Activated CD4-positive, alpha-beta memory T cell treated with anti-CD3 and anti-CD28 coated beads for 36 hours (primary cell): Measurements from ENCODE around the gene PPP1R3G. TPM values are rescaled to one million over a fixed set of nuclear protein-coding genes. Genes with fewer than 3 reads are reported as not detected.

Source experiments
- CTCF ChIA-PET: fragments of 350-600 bp; sonication (Branson Sonifier 250); formaldehyde crosslinking; loops from one replicate; lab custom pipeline; 2021; ENCODE audit warnings: antibody characterized with exemption, inconsistent platforms; lab: Charles Lee
- POLR2A ChIA-PET: fragments of 350-600 bp; sonication (Branson Sonifier 250); formaldehyde crosslinking; loops from one replicate; lab custom pipeline; 2021; ENCODE audit warnings: antibody characterized with exemption; lab: Charles Lee
- DNase-seq: peaks from one replicate; pipeline ENCODE4 v3.0.0-alpha.2; 2020
- H3K27ac Mint-ChIP-seq: one replicate; pipeline ENCODE4 v1.8.0; 2021; ENCODE audit warnings: mixed read lengths
- H3K27me3 Mint-ChIP-seq: one replicate; pipeline ENCODE4 v1.8.0; 2021; ENCODE audit warnings: mixed read lengths
- H3K36me3 Mint-ChIP-seq: one replicate; pipeline ENCODE4 v1.8.0; 2021; ENCODE audit warnings: mixed read lengths
- H3K4me1 Mint-ChIP-seq: one replicate; pipeline ENCODE4 v1.8.0; 2021; ENCODE audit warnings: low read depth, mixed read lengths
- H3K4me3 Mint-ChIP-seq: one replicate; pipeline ENCODE4 v1.8.0; 2021; ENCODE audit warnings: mild to moderate bottlenecking, mixed read lengths
- H3K9me3 Mint-ChIP-seq: one replicate; pipeline ENCODE4 v1.8.0; 2021; ENCODE audit warnings: mixed read lengths
- intact Hi-C: fragments of 100-400 bp; cut with micrococcal nuclease; formaldehyde crosslinking; loops from one replicate; pipeline ENCODE4 v1.15.1; 2023
- total RNA-seq, 2 experiments: library from RNA; stranded (reverse); gene quantifications; one replicate each; pipeline ENCODE4 v1.2.3, GENCODE V29; 2021

The PPP1R3G gene
- total RNA-seq, 2 experiments from 2014 or later = not detected

- H3K4me1 Mint-ChIP-seq = peaks cover 5% of the 10 kb centered on the region
- ChIA-PET CTCF (no interaction called here), POLR2A (no interaction called here)
- no peak for DNase-seq
- no peaks in the 10 kb centered on the region for H3K9me3 Mint-ChIP-seq
- H3K27ac Mint-ChIP-seq = no peak overlapping the region
- peaks cover 17% of the 10 kb centered on the region for H3K27me3 Mint-ChIP-seq
- intact Hi-C loops = no loop called here
- no peak overlapping the region for H3K4me3 Mint-ChIP-seq
- H3K36me3 Mint-ChIP-seq = no peaks in the 10 kb centered on the region
These were observed 8.2 kb upstream of the PPP1R3G start for GRCh38 chr6:5076931-5077330.

DNA sequence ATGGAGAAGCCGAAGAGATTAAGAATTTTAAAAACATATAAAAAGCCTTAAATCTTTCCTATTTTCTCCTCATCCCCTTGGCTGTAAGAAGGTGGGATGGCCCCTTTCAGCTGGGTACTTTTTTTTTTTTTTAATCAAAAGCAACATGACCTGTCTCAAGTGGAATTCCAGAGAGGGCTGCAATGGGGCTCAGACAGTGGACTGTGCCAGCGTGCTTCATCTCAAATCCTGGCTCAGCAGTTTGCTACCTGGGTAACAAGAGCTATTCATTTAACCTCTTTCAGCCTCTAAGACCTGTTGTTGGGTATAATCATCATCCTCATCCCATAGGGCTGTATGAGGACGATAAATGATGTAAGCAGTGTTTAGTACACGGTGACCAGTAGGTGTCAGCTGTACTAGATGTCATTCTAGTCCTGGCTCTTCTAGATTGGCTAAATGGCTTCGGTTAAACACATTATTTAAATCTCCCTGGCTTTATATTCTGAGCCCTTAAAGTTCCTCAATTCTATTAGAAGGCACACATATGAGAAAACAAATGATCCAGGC lies 6.9 kb upstream of the PPP1R3G start:
- Mint-ChIP-seq H3K4me1 (no peaks in the 10 kb centered on the region), H3K27me3 (peaks cover 26% of the 10 kb centered on the region), H3K36me3 (no peaks in the 10 kb centered on the region), H3K9me3 (no peaks in the 10 kb centered on the region), H3K4me3 (no peak overlapping the region), H3K27ac (no peak overlapping the region)
- POLR2A ChIA-PET = no interaction called here
- CTCF ChIA-PET = interaction anchor here (0.7 to 1.0 kb wide), 2 partner anchors 16 to 393 kb away, joined by 3 read pairs; no protein-coding TSS in a partner anchor
- DNase-seq = no peak
- intact Hi-C loops = no loop called here

DNA sequence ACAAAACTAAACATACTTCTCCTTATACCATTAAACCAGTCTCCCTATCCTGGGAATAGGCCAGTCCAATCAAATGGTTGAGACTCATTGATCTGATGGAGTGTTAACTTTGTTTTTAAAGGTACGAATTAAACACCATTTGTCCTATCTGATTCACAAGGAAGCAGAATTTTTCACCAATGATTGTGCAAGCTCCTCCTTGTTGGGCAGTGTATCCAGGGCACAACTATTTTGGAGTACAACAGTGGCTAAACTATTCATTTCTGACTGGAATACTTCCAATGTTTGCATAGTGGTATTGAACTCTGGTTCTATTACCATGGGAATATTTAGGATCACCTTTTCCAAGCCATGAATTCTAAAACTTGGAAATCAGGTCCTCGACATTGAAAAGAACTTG lies 5.4 kb upstream of the PPP1R3G start:
- intact Hi-C loops = no loop called here

GRCh38 chr6:5080574-5080973 lies 4.6 kb upstream of the PPP1R3G start:
- peaks cover 28% of the 10 kb centered on the region for H3K27me3 Mint-ChIP-seq
- intact Hi-C loops = no loop called here
- POLR2A ChIA-PET = no interaction called here
- no peaks in the 10 kb centered on the region for H3K36me3 Mint-ChIP-seq
- peaks cover 2% of the 10 kb centered on the region for H3K4me1 Mint-ChIP-seq
- DNase-seq = no peak
- H3K27ac Mint-ChIP-seq = no peak overlapping the region
- no peak overlapping the region for H3K4me3 Mint-ChIP-seq
- CTCF ChIA-PET = no interaction called here
- H3K9me3 Mint-ChIP-seq = no peaks in the 10 kb centered on the region

More for the DNA sequence above, 5.4 kb upstream of the PPP1R3G start:
- Mint-ChIP-seq H3K27me3 (peaks cover 30% of the 10 kb centered on the region), H3K9me3 (no peaks in the 10 kb centered on the region), H3K36me3 (no peaks in the 10 kb centered on the region), H3K4me3 (no peak overlapping the region), H3K27ac (no peak overlapping the region), H3K4me1 (peaks cover under 1% of the 10 kb centered on the region)
- ChIA-PET POLR2A (no interaction called here), CTCF (no interaction called here)
- no peak for DNase-seq

DNA sequence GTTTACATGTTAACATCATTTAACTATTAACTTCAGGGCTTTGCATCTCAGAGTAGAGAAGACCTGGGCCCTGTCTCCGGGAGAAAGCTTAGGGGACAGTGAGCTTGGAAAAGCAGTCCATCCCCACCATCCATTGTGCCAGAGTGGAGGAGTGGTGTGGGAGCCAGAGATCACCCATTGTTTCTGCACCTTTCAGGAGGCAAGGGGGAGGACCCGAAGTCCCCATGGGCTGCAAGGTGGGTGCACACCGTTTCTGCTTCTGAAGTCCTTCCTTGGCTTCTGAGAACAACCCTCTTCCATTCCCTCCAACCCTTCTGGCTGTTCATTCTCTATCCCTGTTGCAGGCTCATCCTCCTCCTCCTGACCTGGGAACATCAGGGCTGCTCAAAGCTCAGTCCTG lies 4.0 kb upstream of the PPP1R3G start:
- CTCF ChIA-PET = no interaction called here
- no peak for DNase-seq
- Mint-ChIP-seq H3K27ac (no peak overlapping the region), H3K4me3 (no peak overlapping the region), H3K36me3 (no peaks in the 10 kb centered on the region), H3K9me3 (no peaks in the 10 kb centered on the region), H3K4me1 (peaks cover 3% of the 10 kb centered on the region), H3K27me3 (peaks cover 30% of the 10 kb centered on the region)
- intact Hi-C loops = no loop called here
- POLR2A ChIA-PET = no interaction called here

GRCh38 chr6:5081955-5082354 lies 3.2 kb upstream of the PPP1R3G start:
- intact Hi-C loops = no loop called here

DNA sequence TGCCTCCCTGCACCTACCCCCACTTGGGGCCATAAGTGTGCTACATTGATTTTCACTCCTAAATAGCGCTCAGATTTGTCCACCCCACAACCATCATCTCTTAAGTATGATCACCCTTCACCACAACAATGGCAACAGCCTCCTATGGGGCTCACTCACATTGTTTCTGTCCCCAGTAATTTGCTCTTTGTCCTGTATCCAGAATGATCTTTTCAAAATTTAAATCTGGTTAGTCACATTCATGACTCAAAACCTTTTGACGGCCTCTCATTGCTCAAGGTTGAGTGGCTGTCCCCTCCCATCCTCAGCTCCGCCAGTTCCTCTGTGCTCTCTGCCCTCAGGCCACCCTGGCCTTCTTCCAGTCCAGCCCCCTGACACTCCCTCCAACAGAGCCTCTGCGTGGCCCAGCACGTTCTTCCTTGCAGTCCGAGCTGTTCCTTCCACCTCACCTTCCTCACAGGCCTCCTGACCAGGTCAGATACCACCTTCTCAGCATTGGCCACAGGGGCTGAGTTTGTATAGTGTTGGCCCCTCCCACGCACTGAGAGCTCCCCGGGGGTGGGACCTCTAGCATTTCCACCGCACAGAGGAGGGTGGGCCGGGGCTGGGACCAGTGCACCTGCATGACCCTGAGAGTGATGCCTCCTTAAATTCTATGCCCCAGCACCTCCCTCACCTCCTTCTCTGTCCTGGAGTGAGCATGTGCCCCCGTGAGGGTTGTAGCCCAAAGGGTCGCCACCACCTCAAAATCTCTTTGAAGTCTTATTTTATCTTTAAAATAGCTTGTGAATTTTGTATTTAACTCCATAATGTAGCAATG lies 2.4 kb upstream of the PPP1R3G start:
- DNase-seq = no peak
- Mint-ChIP-seq H3K36me3 (no peaks in the 10 kb centered on the region), H3K27ac (no peak overlapping the region), H3K4me3 (no peak overlapping the region), H3K27me3 (peaks cover 41% of the 10 kb centered on the region), H3K4me1 (peaks cover 6% of the 10 kb centered on the region), H3K9me3 (no peaks in the 10 kb centered on the region)
- CTCF ChIA-PET = no interaction called here
- POLR2A ChIA-PET = no interaction called here
- intact Hi-C loops = no loop called here

More at GRCh38 chr6:5081955-5082354, 3.2 kb upstream of the PPP1R3G start:
- no peaks in the 10 kb centered on the region for H3K9me3 Mint-ChIP-seq
- ChIA-PET CTCF (no interaction called here), POLR2A (no interaction called here)
- peaks cover 6% of the 10 kb centered on the region for H3K4me1 Mint-ChIP-seq
- no peak overlapping the region for H3K27ac Mint-ChIP-seq
- H3K4me3 Mint-ChIP-seq = no peak overlapping the region
- peaks cover 35% of the 10 kb centered on the region for H3K27me3 Mint-ChIP-seq
- DNase-seq = no peak
- H3K36me3 Mint-ChIP-seq = no peaks in the 10 kb centered on the region

DNA sequence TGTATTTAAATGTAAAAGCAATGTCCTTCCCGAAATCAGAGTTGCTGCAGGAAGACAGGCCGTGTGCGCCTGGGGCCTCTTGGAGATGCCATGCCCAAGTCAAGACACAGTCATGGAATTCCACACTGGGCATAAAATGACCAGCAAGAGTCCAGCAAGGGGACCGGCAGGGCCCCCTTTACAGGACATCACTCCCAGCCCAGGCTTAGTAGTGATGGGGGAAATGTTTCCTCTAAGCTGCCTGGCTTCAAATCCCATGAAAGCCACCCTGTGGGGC lies 1.9 kb upstream of the PPP1R3G start:
- intact Hi-C loops = no loop called here
- Mint-ChIP-seq H3K27me3 (peaks cover 42% of the 10 kb centered on the region), H3K36me3 (no peaks in the 10 kb centered on the region), H3K4me3 (no peak overlapping the region), H3K27ac (no peak overlapping the region), H3K9me3 (no peaks in the 10 kb centered on the region), H3K4me1 (peaks cover 6% of the 10 kb centered on the region)
- DNase-seq = no peak
- CTCF ChIA-PET = no interaction called here
- POLR2A ChIA-PET = no interaction called here

- CTCF ChIA-PET = no interaction called here
- peaks cover 6% of the 10 kb centered on the region for H3K4me1 Mint-ChIP-seq
- H3K9me3 Mint-ChIP-seq = no peaks in the 10 kb centered on the region
- H3K36me3 Mint-ChIP-seq = no peaks in the 10 kb centered on the region
- intact Hi-C loops = no loop called here
- H3K4me3 Mint-ChIP-seq = peak overlapping the region; percentile 35
- POLR2A ChIA-PET = no interaction called here
- H3K27me3 Mint-ChIP-seq = peaks cover 47% of the 10 kb centered on the region
- no peak for DNase-seq
- no peak overlapping the region for H3K27ac Mint-ChIP-seq
These were observed 1.3 kb upstream of the PPP1R3G start for GRCh38 chr6:5083813-5084359.

GRCh38 chr6:5084360-5084780 lies 771 bp upstream of the PPP1R3G start:
- ChIA-PET CTCF (no interaction called here), POLR2A (no interaction called here)
- DNase-seq = no peak
- intact Hi-C loops = no loop called here
- peak overlapping the region; percentile 68 for H3K4me3 Mint-ChIP-seq
- H3K9me3 Mint-ChIP-seq = no peaks in the 10 kb centered on the region
- H3K36me3 Mint-ChIP-seq = no peaks in the 10 kb centered on the region
- peaks cover 6% of the 10 kb centered on the region for H3K4me1 Mint-ChIP-seq
- peaks cover 46% of the 10 kb centered on the region for H3K27me3 Mint-ChIP-seq
- H3K27ac Mint-ChIP-seq = no peak overlapping the region

GRCh38 chr6:5085648-5086293 lies 630 bp downstream of the PPP1R3G start:
- no peaks in the 10 kb centered on the region for H3K9me3 Mint-ChIP-seq
- H3K36me3 Mint-ChIP-seq = no peaks in the 10 kb centered on the region
- DNase-seq = peak; percentile 17
- ChIA-PET CTCF (no interaction called here), POLR2A (no interaction called here)
- peaks cover 9% of the 10 kb centered on the region for H3K4me1 Mint-ChIP-seq
- no peak overlapping the region for H3K4me3 Mint-ChIP-seq
- no peak overlapping the region for H3K27ac Mint-ChIP-seq
- peaks cover 49% of the 10 kb centered on the region for H3K27me3 Mint-ChIP-seq
- intact Hi-C loops = no loop called here

- no peaks in the 10 kb centered on the region for H3K9me3 Mint-ChIP-seq
- intact Hi-C loops = no loop called here
- H3K4me3 Mint-ChIP-seq = no peak overlapping the region
- no peaks in the 10 kb centered on the region for H3K36me3 Mint-ChIP-seq
- H3K27me3 Mint-ChIP-seq = peaks cover 55% of the 10 kb centered on the region
- ChIA-PET CTCF (no interaction called here), POLR2A (no interaction called here)
- no peak overlapping the region for H3K27ac Mint-ChIP-seq
- no peak for DNase-seq
- H3K4me1 Mint-ChIP-seq = peaks cover 12% of the 10 kb centered on the region
These were observed 1.3 kb downstream of the PPP1R3G start for GRCh38 chr6:5086294-5086890.
